ENCODE results near the gene DHFR. TPM values are rescaled to one million over a fixed set of nuclear protein-coding genes. Genes with fewer than 3 reads are reported as not detected.

The DHFR gene
- total RNA-seq, 1 experiment from 2014 or later = 63.9 TPM

GRCh38 chr5:80655231-80655774 lies 520 bp upstream of the DHFR start:
- no peak for DNase-seq (ENCODE audit: low read depth)

DNA sequence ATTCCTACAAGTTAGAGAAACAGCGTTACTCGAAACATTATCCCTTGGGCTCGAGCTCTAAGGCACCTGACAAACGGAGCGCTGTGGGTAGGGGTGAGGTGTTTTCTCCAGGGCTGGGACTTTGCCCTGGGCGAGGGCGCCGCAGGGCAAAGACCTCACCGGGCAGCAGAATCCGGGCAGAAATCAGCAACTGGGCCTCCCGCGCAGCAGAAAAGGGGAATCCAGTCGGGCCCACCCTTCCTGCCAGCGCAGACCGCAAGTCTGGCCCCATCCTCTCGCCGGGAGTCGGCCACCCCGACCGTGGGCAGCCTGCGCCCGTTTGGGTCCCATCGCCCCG lies 761 bp downstream of the DHFR start:
- DNase-seq (ENCODE audit: low read depth) = peak; percentile 41

- DNase-seq (ENCODE audit: low read depth) = no peak
Measured at GRCh38 chr5:80653502-80653901, 1.3 kb downstream of the DHFR start.

GRCh38 chr5:80646926-80647325 lies 7.9 kb downstream of the DHFR start:
- DNase-seq (ENCODE audit: low read depth) = no peak

DNA sequence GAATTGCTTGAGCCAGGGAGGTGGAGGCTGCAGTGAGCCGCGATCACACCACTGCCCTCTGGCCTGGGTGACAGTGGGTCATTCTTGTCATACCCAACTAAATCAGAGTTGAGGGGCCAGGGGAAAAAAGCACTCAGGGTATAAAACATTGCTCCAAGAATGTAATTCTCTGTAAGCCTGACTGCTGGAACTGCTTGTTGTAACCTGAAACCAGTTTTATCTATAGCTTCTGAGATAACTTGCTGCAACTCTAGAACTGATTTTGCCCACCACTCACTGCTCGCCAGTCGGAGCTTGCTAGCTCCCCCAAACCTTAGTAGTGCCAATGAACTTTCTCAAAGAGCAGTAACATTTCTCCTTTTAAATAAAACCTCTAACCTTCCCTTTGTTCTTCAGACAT lies 9.9 kb downstream of the DHFR start:
- DNase-seq (ENCODE audit: low read depth) = no peak

DNA sequence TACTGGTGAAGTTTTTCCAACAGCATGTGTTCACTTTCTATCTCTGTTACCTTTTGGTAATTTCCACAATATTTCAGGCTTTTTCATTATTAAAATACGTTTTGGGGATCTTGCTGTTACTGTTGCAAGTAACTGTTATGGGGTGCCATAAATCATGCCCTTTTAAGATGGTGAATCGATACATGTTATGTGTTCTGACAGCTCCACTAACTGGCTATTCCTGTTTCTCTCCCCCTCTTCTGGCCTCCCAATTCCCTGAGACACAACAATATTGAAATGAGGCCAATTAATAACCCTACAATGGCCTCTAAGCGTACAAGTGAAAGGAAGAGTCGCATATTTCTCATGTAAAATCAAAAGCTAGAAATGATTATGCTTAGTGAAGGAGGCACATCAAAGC lies 13.4 kb downstream of the DHFR start:
- no peak for DNase-seq (ENCODE audit: low read depth)

DNA sequence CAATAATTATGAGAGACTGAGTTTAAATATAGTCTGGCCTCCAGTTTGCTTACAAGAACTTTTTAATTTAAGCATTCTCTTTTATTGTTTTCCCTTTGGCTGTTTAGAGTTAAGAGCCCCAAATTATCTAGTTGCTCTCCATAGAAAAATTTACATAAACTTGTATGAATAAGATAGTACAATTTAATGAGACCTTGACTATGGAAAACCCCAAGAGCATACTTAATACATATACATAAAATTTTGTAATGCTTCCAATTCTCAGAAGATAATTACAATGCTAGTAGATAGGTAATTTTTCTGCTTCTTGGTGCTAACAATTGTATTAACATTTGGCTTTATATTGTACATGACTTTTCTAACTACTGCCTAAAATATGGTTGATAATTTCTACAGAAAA lies 20.6 kb downstream of the DHFR start:
- no peak for DNase-seq (ENCODE audit: low read depth)

- no peak for DNase-seq (ENCODE audit: low read depth)
Measured at GRCh38 chr5:80632700-80633099, 22.1 kb downstream of the DHFR start.

DNA sequence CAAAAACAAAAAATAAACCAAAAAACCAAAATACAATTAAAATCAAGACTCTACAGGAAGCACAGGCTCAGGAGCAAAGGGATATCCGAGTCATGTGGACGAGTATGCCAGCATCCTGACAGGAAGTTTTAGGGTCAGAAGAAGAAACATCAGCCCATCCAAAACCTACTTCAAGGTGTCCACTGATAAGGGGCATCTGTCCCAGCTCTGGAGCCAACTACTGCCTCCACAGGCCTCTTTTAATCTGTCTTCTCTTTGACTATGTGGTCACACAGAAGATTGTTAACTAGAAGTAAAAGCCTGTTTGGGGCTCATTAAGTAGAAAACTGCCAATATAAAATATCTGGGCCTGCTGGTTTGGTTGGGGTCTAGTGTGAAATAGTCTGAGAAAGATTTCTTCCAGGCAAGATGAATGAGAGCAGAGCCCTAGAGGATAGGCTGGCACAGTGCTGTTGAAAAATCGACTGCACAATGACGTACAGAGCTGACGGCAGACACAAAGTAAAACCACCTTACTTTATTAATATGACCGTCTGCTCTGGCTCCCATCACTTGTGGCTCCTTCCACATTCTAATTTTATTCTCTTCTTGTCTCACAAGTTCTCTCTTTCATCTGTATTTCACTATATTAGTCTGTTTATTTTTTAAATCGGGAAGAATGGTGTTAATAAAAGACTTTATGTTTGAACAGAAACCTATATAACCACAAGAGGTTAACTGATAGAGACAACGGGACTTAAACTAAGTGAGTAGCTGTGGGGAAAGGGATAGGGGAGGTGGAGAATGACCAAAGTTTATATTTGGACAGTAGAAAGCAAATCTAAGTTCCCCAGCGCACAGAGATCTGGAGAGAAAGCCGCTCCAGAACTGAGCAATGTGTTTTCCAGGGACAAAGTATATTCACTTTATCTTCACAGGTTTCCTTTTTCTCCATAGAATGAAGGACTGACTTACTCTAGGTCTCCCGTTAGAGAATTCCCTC lies 23.2 kb downstream of the DHFR start:
- DNase-seq (ENCODE audit: low read depth) = no peak

- DNase-seq (ENCODE audit: low read depth) = no peak
Measured at GRCh38 chr5:80629281-80629680, 25.5 kb downstream of the DHFR start.

- DNase-seq (ENCODE audit: low read depth) = no peak
Measured at GRCh38 chr5:80625230-80625629, 29.6 kb downstream of the DHFR start.

DNA sequence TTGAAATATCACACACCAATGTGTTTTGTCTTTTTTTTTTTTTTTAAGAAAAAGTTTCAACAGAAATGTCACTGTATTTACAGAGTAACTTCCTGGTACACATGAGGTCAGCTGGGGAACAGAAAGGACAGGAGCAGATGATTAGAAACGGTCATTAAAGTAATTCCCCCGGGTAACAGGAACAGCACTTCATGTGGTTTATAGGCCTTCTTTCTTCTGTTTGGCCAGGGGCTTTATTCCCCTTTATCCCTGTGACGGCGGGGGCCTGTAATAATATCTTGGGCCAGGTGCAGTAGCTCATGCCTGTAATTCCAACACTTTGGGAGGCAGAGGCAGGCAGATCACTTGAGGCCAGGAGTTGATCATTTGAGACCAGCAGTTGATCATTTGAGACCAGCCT lies 30.8 kb downstream of the DHFR start:
- no peak for DNase-seq (ENCODE audit: low read depth)

- DNase-seq (ENCODE audit: low read depth) = no peak
Measured at GRCh38 chr5:80622756-80623155, 32.0 kb downstream of the DHFR start.

- no peak for DNase-seq (ENCODE audit: low read depth)
Measured at GRCh38 chr5:80620211-80620610, 34.6 kb downstream of the DHFR start.

DNA sequence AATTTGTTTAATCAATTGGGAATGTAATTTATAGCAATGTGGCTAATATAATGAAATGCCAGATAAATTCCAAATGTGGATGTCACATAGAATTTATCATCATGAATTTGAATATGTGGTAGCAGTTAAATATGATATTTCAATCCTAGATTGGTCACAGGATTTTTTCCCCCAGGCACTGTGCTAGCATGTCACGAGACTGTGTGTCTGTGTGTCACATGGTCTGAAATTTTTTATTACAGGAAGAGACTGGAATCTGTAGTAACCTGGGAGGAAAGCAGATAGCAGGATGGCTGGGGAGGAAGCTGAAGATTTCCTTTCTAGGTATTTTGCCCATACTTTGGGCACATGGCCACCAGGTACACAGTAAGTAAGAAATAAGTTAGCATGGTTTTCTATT lies 35.7 kb downstream of the DHFR start:
- DNase-seq (ENCODE audit: low read depth) = no peak

DNA sequence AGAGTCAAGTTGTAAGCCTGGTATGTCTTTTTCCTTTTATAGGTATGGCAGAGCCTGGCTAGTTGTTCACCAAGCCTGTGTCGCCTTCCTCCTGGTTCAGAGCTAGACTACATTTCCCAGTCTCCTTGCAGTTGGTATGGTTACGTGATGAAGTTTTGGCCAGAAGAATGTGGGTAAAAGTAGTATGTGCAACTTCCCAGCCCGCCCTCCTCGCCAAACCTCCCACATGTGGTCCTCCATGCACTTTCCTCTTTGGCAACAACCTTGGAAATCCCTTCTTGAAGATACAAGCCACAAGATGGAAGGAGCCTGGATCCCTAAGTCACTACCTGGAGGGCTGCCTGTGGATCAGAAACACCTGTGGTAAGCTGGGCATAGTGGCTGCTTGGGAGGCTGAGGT lies 36.3 kb downstream of the DHFR start:
- no peak for DNase-seq (ENCODE audit: low read depth)

DNA sequence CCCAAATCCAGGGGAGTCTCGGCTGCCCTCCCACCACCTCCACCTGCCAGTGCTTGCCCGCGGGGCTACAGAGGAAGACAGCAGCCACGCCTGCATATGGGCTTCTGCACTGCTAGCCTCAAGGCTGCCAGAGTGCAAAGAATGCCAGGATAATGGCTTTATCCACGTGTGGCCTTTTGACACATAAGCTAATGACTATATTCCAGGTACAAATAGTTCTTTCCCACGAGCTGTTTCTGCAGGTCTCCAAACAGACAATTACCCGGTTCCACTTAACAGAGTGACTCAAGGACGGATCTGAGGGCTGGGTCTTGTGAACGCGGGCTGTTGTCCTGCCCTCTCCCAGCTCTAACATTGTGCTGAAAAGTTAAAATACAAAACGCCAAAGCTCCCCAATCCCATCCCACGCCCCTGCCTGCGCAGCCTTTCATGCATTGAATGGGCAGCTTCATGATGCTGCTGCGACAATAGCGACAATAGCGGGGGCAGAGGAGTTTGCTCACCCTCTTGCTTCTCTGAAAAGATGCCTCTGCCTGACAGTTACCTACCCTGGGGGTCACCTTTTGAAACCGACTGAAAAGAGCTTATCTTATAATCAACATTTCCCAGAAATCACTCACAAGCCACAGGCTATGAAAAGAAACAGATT lies 39.4 kb downstream of the DHFR start:
- no peak for DNase-seq (ENCODE audit: low read depth)

- DNase-seq (ENCODE audit: low read depth) = no peak
Measured at GRCh38 chr5:80609692-80610091, 45.1 kb downstream of the DHFR start.

GRCh38 chr5:80608731-80609130 lies 46.1 kb downstream of the DHFR start:
- DNase-seq (ENCODE audit: low read depth) = no peak

DNA sequence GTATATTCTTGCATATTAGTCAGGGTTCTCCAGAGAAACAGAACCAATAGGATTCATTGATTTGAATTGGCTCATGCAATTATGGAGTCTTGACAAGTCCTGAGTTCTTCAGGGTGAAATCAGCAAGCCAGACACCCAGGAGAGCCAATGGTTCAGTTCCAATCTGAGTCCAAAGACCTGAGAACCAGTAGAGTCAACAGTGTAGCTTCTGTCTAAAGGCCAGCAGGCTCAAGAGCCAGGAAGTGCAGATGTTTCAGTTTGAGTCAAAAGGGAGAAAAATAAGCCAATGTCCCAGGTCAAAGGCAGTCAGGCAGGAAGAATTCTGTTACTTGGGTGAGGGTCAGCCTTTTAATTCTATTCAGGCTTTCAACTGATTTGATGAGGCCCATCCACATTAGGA lies 47.0 kb downstream of the DHFR start:
- DNase-seq (ENCODE audit: low read depth) = no peak

DNA sequence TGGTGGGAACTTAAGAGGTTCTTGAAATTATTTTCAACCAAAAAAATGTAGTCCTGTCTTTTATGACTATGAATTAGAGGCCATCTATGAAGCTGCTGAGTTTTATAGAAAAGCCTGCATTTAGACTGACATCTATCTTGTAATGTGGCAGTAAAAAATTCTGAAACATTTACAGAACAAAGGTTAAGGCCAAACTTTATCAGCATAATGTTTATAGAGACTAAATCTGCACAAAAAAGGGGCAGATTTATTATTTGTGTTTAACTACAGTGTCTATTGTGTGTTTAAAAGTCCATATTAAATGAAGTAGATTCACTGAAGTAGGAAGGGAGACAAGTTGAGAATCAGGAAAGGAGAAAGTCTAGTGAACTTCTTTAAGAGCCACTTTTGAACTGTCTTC lies 47.4 kb downstream of the DHFR start:
- DNase-seq (ENCODE audit: low read depth) = no peak

DNA sequence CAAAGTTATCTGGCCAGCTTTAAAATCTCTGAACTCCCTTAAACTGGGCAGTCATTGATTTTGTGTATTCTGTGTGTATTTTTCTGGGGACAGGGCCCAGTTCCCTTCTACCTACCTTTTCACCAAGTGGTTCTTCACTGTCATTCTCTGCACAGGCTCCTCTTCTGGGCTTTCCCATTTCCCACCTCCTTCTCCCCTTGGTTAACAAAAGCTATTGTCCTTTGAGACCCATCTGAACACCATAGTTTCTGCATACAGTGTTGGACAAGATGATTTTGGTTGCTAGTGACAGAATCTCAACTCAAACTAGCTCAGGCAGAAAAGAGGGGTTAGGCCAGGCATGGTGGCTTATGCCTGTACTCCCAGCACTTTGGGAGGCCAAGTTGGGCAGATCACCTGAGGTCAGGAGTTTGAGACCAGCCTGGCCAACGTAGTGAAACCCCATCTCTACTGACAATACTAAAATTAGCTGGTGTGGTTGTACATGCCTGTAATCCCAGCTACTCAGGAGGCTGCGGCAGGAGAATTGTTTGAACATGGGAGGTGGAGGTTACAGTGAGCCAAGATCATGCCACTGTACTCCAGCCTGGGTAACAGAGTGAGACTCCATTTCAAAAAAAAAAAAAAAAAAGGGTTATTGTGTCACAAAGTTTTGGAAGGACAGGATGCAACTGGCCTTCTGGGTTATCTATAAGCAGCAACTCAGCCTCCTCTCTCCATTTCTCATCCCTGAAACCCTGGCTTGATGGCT lies 53.7 kb downstream of the DHFR start:
- no peak for DNase-seq (ENCODE audit: low read depth)
